ENCODE measurements around the gene LACTB.
A peak's percentile ranks its signal among the peaks of the same experiment; 100 is the strongest.

The LACTB gene

DNA sequence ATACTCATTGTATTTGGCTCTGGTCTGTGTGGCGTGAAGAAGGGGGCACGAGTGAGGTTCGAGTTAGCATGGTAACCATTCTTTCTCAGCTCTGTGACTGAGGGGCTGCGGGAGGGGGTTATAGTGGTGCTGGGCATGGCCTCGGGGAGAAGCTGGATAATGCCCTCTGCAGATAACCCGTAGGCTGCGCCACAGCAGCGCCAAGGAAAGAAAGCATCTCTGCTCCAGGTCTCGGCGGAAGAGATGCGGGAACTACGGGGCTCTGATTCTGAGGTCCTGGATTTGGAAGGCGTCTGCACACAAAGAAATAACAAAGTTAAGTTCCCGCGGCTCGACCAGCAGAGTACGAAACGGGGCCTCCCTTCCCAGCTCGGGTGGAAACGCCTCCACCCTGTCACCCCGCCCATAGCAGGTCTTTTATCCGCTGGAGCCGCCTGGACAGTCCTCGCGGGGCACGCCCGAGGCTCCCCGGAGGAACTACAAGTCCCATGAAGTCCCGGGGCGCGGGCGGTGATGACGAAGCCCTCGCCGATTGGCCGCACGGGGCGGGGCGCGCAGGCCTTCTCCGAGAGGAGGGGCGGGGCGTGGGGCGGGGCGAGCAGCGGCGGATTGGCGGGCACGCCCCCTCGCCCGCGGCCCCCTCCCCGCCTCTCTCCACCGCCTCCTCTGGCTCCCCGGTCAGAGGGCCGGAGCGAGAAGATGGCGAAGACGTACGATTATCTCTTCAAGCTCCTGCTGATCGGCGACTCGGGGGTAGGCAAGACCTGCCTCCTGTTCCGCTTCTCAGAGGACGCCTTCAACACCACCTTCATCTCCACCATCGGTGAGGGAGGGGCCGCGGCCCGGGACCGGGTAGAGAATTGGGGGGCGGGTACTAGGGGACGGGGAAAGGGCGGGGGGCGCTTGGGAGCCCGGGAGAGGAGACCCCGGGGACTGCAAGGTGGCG, 67.5 kb downstream of the LACTB start, which contains the start of gene RAB8B (continued):
- TF ChIP-seq, protein P1, sequence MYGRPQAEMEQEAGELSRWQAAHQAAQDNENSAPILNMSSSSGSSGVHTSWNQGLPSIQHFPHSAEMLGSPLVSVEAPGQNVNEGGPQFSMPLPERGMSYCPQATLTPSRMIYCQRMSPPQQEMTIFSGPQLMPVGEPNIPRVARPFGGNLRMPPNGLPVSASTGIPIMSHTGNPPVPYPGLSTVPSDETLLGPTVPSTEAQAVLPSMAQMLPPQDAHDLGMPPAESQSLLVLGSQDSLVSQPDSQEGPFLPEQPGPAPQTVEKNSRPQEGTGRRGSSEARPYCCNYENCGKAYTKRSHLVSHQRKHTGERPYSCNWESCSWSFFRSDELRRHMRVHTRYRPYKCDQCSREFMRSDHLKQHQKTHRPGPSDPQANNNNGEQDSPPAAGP (tag by site-specific recombination; IDR thresholded peaks at IDR 0.05): no peak
- TF ChIP-seq ZNF335 (tag by site-specific recombination; conservative IDR thresholded peaks at IDR 0.05) (peak; percentile 65), KLF8 (tag by site-specific recombination; IDR thresholded peaks at IDR 0.05) (peak; percentile 60; the same call in 1 of the 2 replicates), ZXDB (tag by site-specific recombination; IDR thresholded peaks at IDR 0.05) (peak; percentile 98), ZNF76 (tag by site-specific recombination; IDR thresholded peaks at IDR 0.05; ENCODE audit: borderline replicate concordance, low read depth) (peak; percentile 81), OSR2 (tag by site-specific recombination; IDR thresholded peaks at IDR 0.05) (no peak), ZFHX2 (tag by site-specific recombination; conservative IDR thresholded peaks at IDR 0.05) (0 out of 2 replicates have a peak, but pooled peaks have one; percentile 15), KLF9 (tag by site-specific recombination; IDR thresholded peaks at IDR 0.05; ENCODE audit: low read depth) (peak; percentile 82), HOXD13 (CRISPR knock-in tag; IDR thresholded peaks at IDR 0.05; ENCODE audit: borderline replicate concordance) (no peak), ZNF544 (tag by site-specific recombination; IDR thresholded peaks at IDR 0.05) (no peak), ZBTB1 (tag by site-specific recombination; IDR thresholded peaks at IDR 0.05) (no peak), ZNF341 (tag by site-specific recombination; IDR thresholded peaks at IDR 0.05; ENCODE audit: low read depth) (no peak), ZNF223 (tag by site-specific recombination; IDR thresholded peaks at IDR 0.05) (no peak), ZBTB17 (tag by site-specific recombination; IDR thresholded peaks at IDR 0.05) (peak; percentile 44), MYNN (tag by site-specific recombination; IDR thresholded peaks at IDR 0.05; ENCODE audit: borderline replicate concordance) (no peak), KLF1 (tag by site-specific recombination; IDR thresholded peaks at IDR 0.05) (peak; percentile 73), ZSCAN23 (tag by site-specific recombination; IDR thresholded peaks at IDR 0.05) (no peak), ZNF791 (tag by site-specific recombination; IDR thresholded peaks at IDR 0.05) (no peak), SETDB1 (IDR thresholded peaks at IDR 0.05; ENCODE audit: insufficient read length, low read length) (no peak)
- TF ChIP-seq, protein P2, sequence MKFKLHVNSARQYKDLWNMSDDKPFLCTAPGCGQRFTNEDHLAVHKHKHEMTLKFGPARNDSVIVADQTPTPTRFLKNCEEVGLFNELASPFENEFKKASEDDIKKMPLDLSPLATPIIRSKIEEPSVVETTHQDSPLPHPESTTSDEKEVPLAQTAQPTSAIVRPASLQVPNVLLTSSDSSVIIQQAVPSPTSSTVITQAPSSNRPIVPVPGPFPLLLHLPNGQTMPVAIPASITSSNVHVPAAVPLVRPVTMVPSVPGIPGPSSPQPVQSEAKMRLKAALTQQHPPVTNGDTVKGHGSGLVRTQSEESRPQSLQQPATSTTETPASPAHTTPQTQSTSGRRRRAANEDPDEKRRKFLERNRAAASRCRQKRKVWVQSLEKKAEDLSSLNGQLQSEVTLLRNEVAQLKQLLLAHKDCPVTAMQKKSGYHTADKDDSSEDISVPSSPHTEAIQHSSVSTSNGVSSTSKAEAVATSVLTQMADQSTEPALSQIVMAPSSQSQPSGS (tag by site-specific recombination; IDR thresholded peaks at IDR 0.05; ENCODE audit: low read depth): no peak
- TF ChIP-seq, protein P3, sequence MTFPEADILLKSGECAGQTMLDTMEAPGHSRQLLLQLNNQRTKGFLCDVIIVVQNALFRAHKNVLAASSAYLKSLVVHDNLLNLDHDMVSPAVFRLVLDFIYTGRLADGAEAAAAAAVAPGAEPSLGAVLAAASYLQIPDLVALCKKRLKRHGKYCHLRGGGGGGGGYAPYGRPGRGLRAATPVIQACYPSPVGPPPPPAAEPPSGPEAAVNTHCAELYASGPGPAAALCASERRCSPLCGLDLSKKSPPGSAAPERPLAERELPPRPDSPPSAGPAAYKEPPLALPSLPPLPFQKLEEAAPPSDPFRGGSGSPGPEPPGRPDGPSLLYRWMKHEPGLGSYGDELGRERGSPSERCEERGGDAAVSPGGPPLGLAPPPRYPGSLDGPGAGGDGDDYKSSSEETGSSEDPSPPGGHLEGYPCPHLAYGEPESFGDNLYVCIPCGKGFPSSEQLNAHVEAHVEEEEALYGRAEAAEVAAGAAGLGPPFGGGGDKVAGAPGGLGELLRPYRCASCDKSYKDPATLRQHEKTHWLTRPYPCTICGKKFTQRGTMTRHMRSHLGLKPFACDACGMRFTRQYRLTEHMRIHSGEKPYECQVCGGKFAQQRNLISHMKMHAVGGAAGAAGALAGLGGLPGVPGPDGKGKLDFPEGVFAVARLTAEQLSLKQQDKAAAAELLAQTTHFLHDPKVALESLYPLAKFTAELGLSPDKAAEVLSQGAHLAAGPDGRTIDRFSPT (tag by site-specific recombination; IDR thresholded peaks at IDR 0.05): no peak
- TF ChIP-seq, protein P4, sequence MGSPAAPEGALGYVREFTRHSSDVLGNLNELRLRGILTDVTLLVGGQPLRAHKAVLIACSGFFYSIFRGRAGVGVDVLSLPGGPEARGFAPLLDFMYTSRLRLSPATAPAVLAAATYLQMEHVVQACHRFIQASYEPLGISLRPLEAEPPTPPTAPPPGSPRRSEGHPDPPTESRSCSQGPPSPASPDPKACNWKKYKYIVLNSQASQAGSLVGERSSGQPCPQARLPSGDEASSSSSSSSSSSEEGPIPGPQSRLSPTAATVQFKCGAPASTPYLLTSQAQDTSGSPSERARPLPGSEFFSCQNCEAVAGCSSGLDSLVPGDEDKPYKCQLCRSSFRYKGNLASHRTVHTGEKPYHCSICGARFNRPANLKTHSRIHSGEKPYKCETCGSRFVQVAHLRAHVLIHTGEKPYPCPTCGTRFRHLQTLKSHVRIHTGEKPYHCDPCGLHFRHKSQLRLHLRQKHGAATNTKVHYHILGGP (tag by site-specific recombination; IDR thresholded peaks at IDR 0.05): no peak
- TF ChIP-seq, protein P5, sequence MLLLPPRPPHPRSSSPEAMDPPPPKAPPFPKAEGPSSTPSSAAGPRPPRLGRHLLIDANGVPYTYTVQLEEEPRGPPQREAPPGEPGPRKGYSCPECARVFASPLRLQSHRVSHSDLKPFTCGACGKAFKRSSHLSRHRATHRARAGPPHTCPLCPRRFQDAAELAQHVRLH (tag by site-specific recombination; IDR thresholded peaks at IDR 0.05): no peak
